Large intestine (tissue), 12 donors: ENCODE results near the gene CXXC1. TPM values are rescaled to one million over a fixed set of nuclear protein-coding genes. Genes with fewer than 3 reads are reported as not detected.

Experiments
- DNase-seq, 2 donors: peaks; one replicate each; pipeline versions ENCODE4 v3.0.0 to v3.0.0-alpha.2; 2013
- H3K27ac ChIP-seq: one replicate; pipeline ENCODE4 v1.5.1; 2013; ENCODE audit warnings: low read length
- H3K27me3 ChIP-seq: 2 replicates; pipeline ENCODE4 v1.6.1; 2013; ENCODE audit warnings: low read length; ENCODE audit not compliant: control insufficient read depth, insufficient read depth
- H3K36me3 ChIP-seq: 2 replicates; pipeline ENCODE4 v1.6.1; 2013; ENCODE audit warnings: low read length; ENCODE audit not compliant: control insufficient read depth, insufficient read depth
- H3K4me1 ChIP-seq: one replicate; pipeline ENCODE4 v1.6.1; 2013; ENCODE audit warnings: low read length; ENCODE audit not compliant: control insufficient read depth, insufficient read depth
- H3K4me3 ChIP-seq: one replicate; pipeline ENCODE4 v1.5.1; 2013; ENCODE audit warnings: low read length
- H3K9me3 ChIP-seq: one replicate; pipeline ENCODE4 v1.6.1; 2013; ENCODE audit warnings: mild to moderate bottlenecking, low read depth, low read length, moderate library complexity; ENCODE audit not compliant: control insufficient read depth
- WGBS: methylation state at CpG from one replicate; pipeline ENCODE4 v1.1.5; 2013; ENCODE audit warnings: low lambda C conversion rate; ENCODE audit not compliant: insufficient coverage; 5-methylcytosine and 5-hydroxymethylcytosine counted together
- long read RNA-seq, 11 donors: transcript quantifications; one replicate each; lab custom pipeline, GENCODE V29; 2026
- polyA plus RNA-seq: library from polyadenylated mRNA; unstranded; fragments of 120-200 nt; gene quantifications from one replicate; pipeline ENCODE4 v1.2.1, GENCODE V29; 2013

The CXXC1 gene
- 67.2 TPM for polyA plus RNA-seq
- long read RNA-seq, donor 1, transcript CXXC1-209 (2 exons, 802 nt), result major isoform, 10 of 12 reads
- long read RNA-seq, donor 1, partial matches to known transcripts, result 0 of 12 reads
- long read RNA-seq, donor 1, other reads (novel, unspliced or antisense), result 0 of 12 reads
- long read RNA-seq, donor 2, transcript CXXC1-209 (2 exons, 802 nt), result major isoform, 16 of 28 reads
- long read RNA-seq, donor 2, transcript CXXC1-201 (15 exons, 2,936 nt), result minor isoform, 8 of 28 reads
- long read RNA-seq, donor 2, partial matches to known transcripts, result 0 of 28 reads
- long read RNA-seq, donor 2, other reads (novel, unspliced or antisense), result 0 of 28 reads
- long read RNA-seq, donor 3, result 0 reads
- long read RNA-seq, donor 4, partial matches to known transcripts, result 0 of 4 reads
- long read RNA-seq, donor 4, other reads (novel, unspliced or antisense), result 0 of 4 reads
- long read RNA-seq, donor 5, transcript CXXC1-209 (2 exons, 802 nt), result major isoform, 7 of 11 reads
- long read RNA-seq, donor 5, partial matches to known transcripts, result 0 of 11 reads
- long read RNA-seq, donor 5, other reads (novel, unspliced or antisense), result 0 of 11 reads
- long read RNA-seq, donor 6, transcript CXXC1-209 (2 exons, 802 nt), result major isoform, 8 of 12 reads
- long read RNA-seq, donor 6, partial matches to known transcripts, result 0 of 12 reads
- long read RNA-seq, donor 6, other reads (novel, unspliced or antisense), result 0 of 12 reads
- long read RNA-seq, donor 7, partial matches to known transcripts, result 0 of 5 reads
- long read RNA-seq, donor 7, other reads (novel, unspliced or antisense), result 0 of 5 reads
- long read RNA-seq, donor 8, transcript CXXC1-209 (2 exons, 802 nt), result major isoform, 14 of 19 reads
- long read RNA-seq, donor 8, partial matches to known transcripts, result 0 of 19 reads
- long read RNA-seq, donor 8, other reads (novel, unspliced or antisense), result 0 of 19 reads
- long read RNA-seq, donor 9, transcript CXXC1-201 (15 exons, 2,936 nt), result minor isoform, 6 of 22 reads
- long read RNA-seq, donor 9, transcript CXXC1-209 (2 exons, 802 nt), result major isoform, 12 of 22 reads
- long read RNA-seq, donor 9, partial matches to known transcripts, result 0 of 22 reads
- long read RNA-seq, donor 9, other reads (novel, unspliced or antisense), result 0 of 22 reads
- long read RNA-seq, donor 10, transcript CXXC1-209 (2 exons, 802 nt), result major isoform, 6 of 20 reads
- long read RNA-seq, donor 10, partial matches to known transcripts, result 5 of 20 reads
- long read RNA-seq, donor 10, other reads (novel, unspliced or antisense), result 0 of 20 reads
- long read RNA-seq, donor 11, transcript CXXC1-209 (2 exons, 802 nt), result major isoform, 9 of 12 reads
- long read RNA-seq, donor 11, partial matches to known transcripts, result 0 of 12 reads
- long read RNA-seq, donor 11, other reads (novel, unspliced or antisense), result 0 of 12 reads

- Histone ChIP-seq H3K4me1 (no peaks in the 10 kb centered on the region), H3K36me3 (peaks cover 31% of the 10 kb centered on the region), H3K27ac (peak within 1 kb of the TSS; percentile 85), H3K27me3 (no peaks in the 10 kb centered on the region), H3K9me3 (no peaks in the 10 kb centered on the region), H3K4me3 (peak within 1 kb of the TSS; percentile 87)
- WGBS, result 0% methylated on average over 2 of the region's 76 CpGs
- DNase-seq, result peak; percentile 99 to 100
Measured at GRCh38 chr18:50287441-50288347, at the start of gene CXXC1. TSS of gene CXXC1 (minus strand) at chr18:50287692. CDS start at chr18:50287589, 103 bp downstream.

GRCh38 chr18:50334546-50335152 is 47.2 kb upstream of the CXXC1 start:
- no peaks in the 10 kb centered on the region for H3K36me3 ChIP-seq
- no peak overlapping the region for H3K4me3 ChIP-seq
- no peaks in the 10 kb centered on the region for H3K4me1 ChIP-seq
- 100% methylated on average over 1 of the region's 7 CpGs for WGBS
- H3K9me3 ChIP-seq, result no peaks in the 10 kb centered on the region
- no peak for DNase-seq
- H3K27me3 ChIP-seq, result no peaks in the 10 kb centered on the region
- no peak overlapping the region for H3K27ac ChIP-seq

GRCh38 chr18:50331691-50332090 is 44.2 kb upstream of the CXXC1 start:
- no peaks in the 10 kb centered on the region for H3K4me1 ChIP-seq
- H3K27me3 ChIP-seq, result peaks cover 3% of the 10 kb centered on the region
- H3K27ac ChIP-seq, result no peak overlapping the region
- no peak for DNase-seq
- no CpG with 5 or more reads among the region's 1 CpG for WGBS
- no peaks in the 10 kb centered on the region for H3K36me3 ChIP-seq
- no peaks in the 10 kb centered on the region for H3K9me3 ChIP-seq
- H3K4me3 ChIP-seq, result no peak overlapping the region

- Histone ChIP-seq H3K36me3 (no peaks in the 10 kb centered on the region), H3K4me1 (no peaks in the 10 kb centered on the region), H3K27me3 (peaks cover 3% of the 10 kb centered on the region), H3K9me3 (no peaks in the 10 kb centered on the region), H3K4me3 (no peak overlapping the region), H3K27ac (no peak overlapping the region)
- no peak for DNase-seq
Measured at GRCh38 chr18:50330176-50330575, 42.7 kb upstream of the CXXC1 start.

GRCh38 chr18:50327983-50328382 is 40.5 kb upstream of the CXXC1 start:
- H3K9me3 ChIP-seq, result no peaks in the 10 kb centered on the region
- DNase-seq, result no peak
- H3K36me3 ChIP-seq, result no peaks in the 10 kb centered on the region
- no peak overlapping the region for H3K27ac ChIP-seq
- H3K4me3 ChIP-seq, result no peak overlapping the region
- WGBS, result no CpG with 5 or more reads among the region's 3 CpGs
- H3K4me1 ChIP-seq, result no peaks in the 10 kb centered on the region
- H3K27me3 ChIP-seq, result peaks cover 3% of the 10 kb centered on the region

GRCh38 chr18:50320719-50321118 is 33.2 kb upstream of the CXXC1 start:
- Histone ChIP-seq H3K27me3 (no peaks in the 10 kb centered on the region), H3K4me1 (no peaks in the 10 kb centered on the region), H3K9me3 (no peaks in the 10 kb centered on the region), H3K4me3 (no peak overlapping the region), H3K27ac (no peak overlapping the region), H3K36me3 (no peaks in the 10 kb centered on the region)
- 88% methylated on average over 5 of the region's 5 CpGs for WGBS
- DNase-seq, result no peak

- WGBS, result no CpG with 5 or more reads among the region's 5 CpGs
- Histone ChIP-seq H3K27me3 (no peaks in the 10 kb centered on the region), H3K4me3 (no peak overlapping the region), H3K27ac (no peak overlapping the region), H3K4me1 (no peaks in the 10 kb centered on the region), H3K36me3 (no peaks in the 10 kb centered on the region), H3K9me3 (no peaks in the 10 kb centered on the region)
- no peak for DNase-seq
Measured at GRCh38 chr18:50315100-50315871, 27.8 kb upstream of the CXXC1 start.

GRCh38 chr18:50313873-50314460 is 26.5 kb upstream of the CXXC1 start:
- Histone ChIP-seq H3K9me3 (no peaks in the 10 kb centered on the region), H3K4me1 (no peaks in the 10 kb centered on the region), H3K27ac (no peak overlapping the region), H3K27me3 (no peaks in the 10 kb centered on the region), H3K36me3 (no peaks in the 10 kb centered on the region), H3K4me3 (no peak overlapping the region)
- WGBS, result 14% methylated on average over 1 of the region's 2 CpGs
- DNase-seq, result no peak
